DMS153 (cell line): Measurements from ENCODE around the gene PRB2.
"Not testable (repeated sequence)": the region's sequence is repeated elsewhere in the genome, so short reads cannot be mapped to it uniquely, and the experiment has no call there.

Experiments
- DNase-seq: peaks from one replicate; lab custom pipeline; 2025; lab: John Stamatoyannopoulos, UW

Gene PRB2

GRCh38 chr12:11395467-11395866 lies at the start of gene PRB2:
Gene PRB2, minus strand, starts transcription at chr12:11395567. Its CDS starts 38 bp downstream, at chr12:11395529.
- DNase-seq, result not testable (repeated sequence)

GRCh38 chr12:11437966-11438365 lies 42.6 kb upstream of the PRB2 start:
- DNase-seq, result no peak

- DNase-seq, result no peak
Measured at GRCh38 chr12:11433664-11434063, 38.3 kb upstream of the PRB2 start.

- no peak for DNase-seq
Measured at GRCh38 chr12:11431486-11431885, 36.1 kb upstream of the PRB2 start.

GRCh38 chr12:11427341-11427740 lies 32.0 kb upstream of the PRB2 start:
- no peak for DNase-seq

GRCh38 chr12:11412731-11413130 lies 17.4 kb upstream of the PRB2 start:
- DNase-seq, result no peak

- DNase-seq, result no peak
Measured at GRCh38 chr12:11408096-11408495, 12.7 kb upstream of the PRB2 start.

GRCh38 chr12:11397366-11397765 lies 2.0 kb upstream of the PRB2 start:
- DNase-seq, result no peak

GRCh38 chr12:11391456-11391855 lies 3.9 kb downstream of the PRB2 start:
- not testable (repeated sequence) for DNase-seq

GRCh38 chr12:11377420-11377819 lies 17.9 kb downstream of the PRB2 start:
- DNase-seq, result not testable (repeated sequence)

- no peak for DNase-seq
Measured at GRCh38 chr12:11361151-11361550, 34.2 kb downstream of the PRB2 start.

- DNase-seq, result not testable (repeated sequence)
Measured at GRCh38 chr12:11360205-11360883, 35.0 kb downstream of the PRB2 start.

- not testable (repeated sequence) for DNase-seq
Measured at GRCh38 chr12:11351736-11352135, 43.6 kb downstream of the PRB2 start.

- no peak for DNase-seq
Measured at GRCh38 chr12:11348439-11348838, 46.9 kb downstream of the PRB2 start.

GRCh38 chr12:11347810-11348209 lies 47.6 kb downstream of the PRB2 start:
- DNase-seq, result no peak

- no peak for DNase-seq
Measured at GRCh38 chr12:11344500-11344899, 50.9 kb downstream of the PRB2 start.
